Lung (tissue), 12 donors: ENCODE measurements around the gene TNC. TPM values are rescaled to one million over a fixed set of nuclear protein-coding genes. Genes with fewer than 3 reads are reported as not detected.

Source experiments
- ATAC-seq: fragments of 200-7000 bp; cut with Tn5 transposase; one replicate; pipeline ENCODE4 v1.9.1; 2020; ENCODE audit warnings: moderate number of reproducible peaks; ENCODE audit not compliant: insufficient read depth, low FRiP score
- DNase-seq, 3 donors: peaks; one replicate each; pipeline ENCODE4 v3.0.0-alpha.2; 2013 to 2017
- H3K27ac ChIP-seq, 2 donors: one replicate each; pipeline ENCODE4 v1.5.1; 2013; ENCODE audit warnings: mild to moderate bottlenecking in 2 of 2, moderate library complexity in 2 of 2, control low read depth in 1 of 2, inconsistent platforms in 1 of 2, low read depth in 1 of 2, low read length in 1 of 2
- H3K27me3 ChIP-seq, 3 donors: one replicate each; pipeline ENCODE4 v1.5.1; 2013; ENCODE audit warnings: low read length in 2 of 3; ENCODE audit not compliant: control insufficient read depth in 3 of 3, insufficient read depth in 3 of 3
- H3K36me3 ChIP-seq, 4 donors: one replicate each; pipeline ENCODE4 v1.5.1; 2013; ENCODE audit warnings: low read length in 4 of 4, mild to moderate bottlenecking in 1 of 4, moderate library complexity in 1 of 4; ENCODE audit not compliant: control insufficient read depth in 4 of 4, insufficient read depth in 4 of 4
- H3K4me1 ChIP-seq, 5 donors: one replicate each; pipeline ENCODE4 v1.5.1; 2013; ENCODE audit warnings: low read length in 5 of 5, mild to moderate bottlenecking in 2 of 5, moderate library complexity in 1 of 5; ENCODE audit not compliant: control insufficient read depth in 5 of 5, insufficient read depth in 5 of 5
- H3K4me3 ChIP-seq: one replicate; pipeline ENCODE4 v1.5.1; 2013; ENCODE audit warnings: mild to moderate bottlenecking, control low read depth, moderate library complexity
- H3K9ac ChIP-seq, 2 donors: one replicate each; pipeline ENCODE4 v1.5.1; 2013; ENCODE audit warnings: low read length in 2 of 2, control low read depth in 1 of 2; ENCODE audit not compliant: insufficient read depth in 1 of 2
- H3K9me3 ChIP-seq, 4 donors: one replicate each; pipeline ENCODE4 v1.5.1; 2013; ENCODE audit warnings: low read length in 3 of 4, mild to moderate bottlenecking in 1 of 4, moderate library complexity in 1 of 4; ENCODE audit not compliant: control insufficient read depth in 4 of 4, insufficient read depth in 3 of 4
- WGBS, 2 donors: extraction: QIAGEN DNeasy Blood & Tissue Kit; methylation state at CpG; one replicate each; pipeline ENCODE4 v1.1.7; 2013; 5-methylcytosine and 5-hydroxymethylcytosine counted together
- polyA plus RNA-seq, 2 donors: library from polyadenylated mRNA; stranded (reverse); fragments of 200-250 nt; gene quantifications; one replicate each; pipeline ENCODE4 v1.2.1, GENCODE V29; 2013
- total RNA-seq, 2 donors: library from RNA; depleted of rRNA in 1 of 2; stranded (reverse); fragments of >200 nt in 1 of 2; gene quantifications; one replicate each; pipeline ENCODE4 v1.2.1, GENCODE V29; 2014 to 2021
- TF ChIP-seq, protein P1 (sequence below): IDR thresholded peaks from 2 replicates; pipeline ENCODE4 v1.5.1; 2012; ENCODE audit warnings: mild to moderate bottlenecking; ENCODE audit errors: control extremely low read depth, extremely low read depth
- donor health status: control.
- donor health status: control.
- donor health status: Bipolar disorder and iron deficiency.
- donor health status: healthy.
- donor health status: DM: yes; HTN: yes; CAD: no.

TNC gene
- total and polyA plus RNA-seq, 4 donors: 3.9 to 242 (median 80.5) TPM

DNA sequence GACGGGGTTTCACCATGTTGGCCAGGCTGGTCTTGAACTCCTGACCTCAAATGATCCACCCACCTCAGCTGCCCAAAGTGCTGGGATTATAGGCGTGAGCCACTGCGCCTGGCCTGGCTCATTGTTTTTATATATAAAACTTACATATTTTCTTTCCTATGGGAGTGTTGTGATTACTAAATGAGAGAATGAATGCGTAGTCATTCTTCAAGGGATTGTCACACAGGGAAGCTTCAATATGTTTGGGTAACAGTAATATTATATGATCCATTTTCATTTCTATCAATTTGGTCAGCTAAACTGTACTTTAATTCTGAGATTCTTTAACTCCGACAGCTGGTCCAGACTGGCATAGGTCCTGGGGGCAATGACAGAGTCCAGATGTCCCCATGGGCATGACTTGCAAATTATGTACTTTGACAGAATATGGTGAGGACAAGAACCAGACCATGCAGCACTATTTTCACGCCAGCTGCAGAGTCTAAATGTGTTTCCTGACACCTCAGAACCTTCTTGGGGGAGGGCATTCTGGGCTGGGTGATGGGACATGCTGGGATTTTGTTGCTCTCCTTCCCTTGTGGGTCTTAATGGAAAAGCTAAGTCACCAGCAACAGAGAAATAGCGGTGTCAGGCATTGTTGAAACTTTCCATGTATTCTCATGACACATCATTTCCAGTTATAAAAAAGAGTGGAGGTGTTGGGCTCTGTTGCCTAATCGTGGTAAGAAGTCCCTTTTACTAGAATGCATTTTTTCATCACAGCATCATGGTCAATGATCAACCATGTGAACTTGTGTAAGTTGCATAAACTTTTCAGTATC lies 40.9 kb upstream of the TNC start:
- WGBS, 2 donors: 82 to 90% methylated on average over 8 of the region's 8 CpGs
- TF ChIP-seq, protein P1, sequence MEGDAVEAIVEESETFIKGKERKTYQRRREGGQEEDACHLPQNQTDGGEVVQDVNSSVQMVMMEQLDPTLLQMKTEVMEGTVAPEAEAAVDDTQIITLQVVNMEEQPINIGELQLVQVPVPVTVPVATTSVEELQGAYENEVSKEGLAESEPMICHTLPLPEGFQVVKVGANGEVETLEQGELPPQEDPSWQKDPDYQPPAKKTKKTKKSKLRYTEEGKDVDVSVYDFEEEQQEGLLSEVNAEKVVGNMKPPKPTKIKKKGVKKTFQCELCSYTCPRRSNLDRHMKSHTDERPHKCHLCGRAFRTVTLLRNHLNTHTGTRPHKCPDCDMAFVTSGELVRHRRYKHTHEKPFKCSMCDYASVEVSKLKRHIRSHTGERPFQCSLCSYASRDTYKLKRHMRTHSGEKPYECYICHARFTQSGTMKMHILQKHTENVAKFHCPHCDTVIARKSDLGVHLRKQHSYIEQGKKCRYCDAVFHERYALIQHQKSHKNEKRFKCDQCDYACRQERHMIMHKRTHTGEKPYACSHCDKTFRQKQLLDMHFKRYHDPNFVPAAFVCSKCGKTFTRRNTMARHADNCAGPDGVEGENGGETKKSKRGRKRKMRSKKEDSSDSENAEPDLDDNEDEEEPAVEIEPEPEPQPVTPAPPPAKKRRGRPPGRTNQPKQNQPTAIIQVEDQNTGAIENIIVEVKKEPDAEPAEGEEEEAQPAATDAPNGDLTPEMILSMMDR: no peak

DNA sequence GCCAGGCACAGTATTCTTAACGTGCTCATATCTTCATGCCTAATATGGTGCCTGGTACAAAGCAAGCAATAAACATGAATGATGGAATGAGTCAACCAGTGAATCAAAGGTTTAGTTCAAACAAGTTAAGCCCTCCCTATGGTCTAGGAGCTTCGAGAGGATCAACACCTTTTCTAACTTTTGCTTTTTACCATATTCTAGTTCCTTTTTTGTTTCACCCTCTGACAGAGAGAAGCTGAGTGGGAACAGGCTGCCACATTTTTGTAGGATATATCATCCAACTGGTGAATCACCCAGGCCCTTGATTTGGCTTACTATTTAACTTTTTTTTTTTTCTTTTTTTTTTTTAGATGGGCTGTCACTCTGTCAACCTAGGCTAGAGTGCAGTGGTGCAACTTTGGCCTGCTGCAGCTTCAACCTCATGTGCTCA lies 39.3 kb upstream of the TNC start:
- DNase-seq (no peak), ATAC-seq (peak; percentile 78)
- TF ChIP-seq, protein P1: no peak
- Histone ChIP-seq H3K9me3 (no peaks in the 10 kb centered on the region), H3K9ac (no peak overlapping the region), H3K27me3 (no peaks in the 10 kb centered on the region), H3K27ac (no peak overlapping the region), H3K36me3 (no peaks in the 10 kb centered on the region), H3K4me1 (no peaks in the 10 kb centered on the region), H3K4me3 (no peak overlapping the region)
- WGBS, 2 donors: 55 to 88% methylated on average over 2 of the region's 2 CpGs

More for the DNA sequence above, 40.9 kb upstream of the TNC start:
- no peaks in the 10 kb centered on the region for H3K4me1 ChIP-seq
- H3K9me3 ChIP-seq: no peaks in the 10 kb centered on the region
- no peaks in the 10 kb centered on the region for H3K36me3 ChIP-seq
- H3K27ac ChIP-seq: peak overlapping the region in 1 of 2 donors; percentile 19
- H3K9ac ChIP-seq: no peak overlapping the region
- ATAC-seq (no peak), DNase-seq (no peak)
- H3K4me3 ChIP-seq: no peak overlapping the region
- no peaks in the 10 kb centered on the region for H3K27me3 ChIP-seq

DNA sequence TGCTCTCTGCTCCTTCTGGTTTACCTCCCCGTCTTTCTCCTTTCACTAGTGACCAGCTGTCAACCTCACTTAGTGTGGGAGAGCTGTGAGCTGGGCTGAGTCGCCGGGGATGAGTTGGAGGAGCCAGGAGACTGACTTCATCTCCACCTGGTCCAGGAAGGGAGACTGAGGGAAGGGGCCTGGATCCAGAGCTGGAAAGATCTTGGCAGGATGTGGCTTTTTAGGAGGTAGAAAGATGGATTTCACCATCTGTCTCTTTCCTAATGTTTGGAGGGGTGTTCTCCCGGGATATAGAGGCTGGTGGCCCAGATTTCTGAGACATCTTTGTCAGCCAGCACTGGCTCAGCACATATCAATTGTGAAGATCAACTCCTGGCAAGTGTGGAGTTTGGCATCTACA lies 37.1 kb upstream of the TNC start:
- Histone ChIP-seq H3K27me3 (no peaks in the 10 kb centered on the region), H3K9me3 (no peaks in the 10 kb centered on the region), H3K36me3 (no peaks in the 10 kb centered on the region), H3K4me1 (no peaks in the 10 kb centered on the region), H3K27ac (no peak overlapping the region), H3K9ac (no peak overlapping the region), H3K4me3 (no peak overlapping the region)
- 82 to 85% methylated on average over 4 of the region's 4 CpGs for WGBS, 2 donors
- DNase-seq (no peak), ATAC-seq (no peak)
- TF ChIP-seq, protein P1: no peak
